ENCODE results near the gene CAMK2D.

The CAMK2D gene

DNA sequence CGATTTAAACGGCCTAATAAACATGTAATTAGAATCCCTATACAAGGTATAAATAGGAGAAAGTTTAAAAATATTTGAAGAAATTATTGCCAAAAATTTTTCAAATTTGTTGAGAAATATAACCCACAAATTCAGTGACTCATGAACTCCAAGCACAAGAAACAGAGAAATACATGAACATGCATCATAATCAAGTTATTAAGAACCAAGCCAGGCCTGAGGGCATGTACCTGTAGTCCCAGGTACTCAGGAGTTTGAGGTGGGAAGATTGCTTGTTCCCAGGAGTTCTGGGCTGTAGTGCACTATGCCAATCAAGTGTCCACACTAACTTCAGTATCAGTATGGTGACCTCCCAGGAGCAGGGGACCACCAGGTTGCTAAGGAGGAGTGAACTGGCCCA is 341.9 kb downstream of the CAMK2D start:
- DNase-seq, result no peak

DNA sequence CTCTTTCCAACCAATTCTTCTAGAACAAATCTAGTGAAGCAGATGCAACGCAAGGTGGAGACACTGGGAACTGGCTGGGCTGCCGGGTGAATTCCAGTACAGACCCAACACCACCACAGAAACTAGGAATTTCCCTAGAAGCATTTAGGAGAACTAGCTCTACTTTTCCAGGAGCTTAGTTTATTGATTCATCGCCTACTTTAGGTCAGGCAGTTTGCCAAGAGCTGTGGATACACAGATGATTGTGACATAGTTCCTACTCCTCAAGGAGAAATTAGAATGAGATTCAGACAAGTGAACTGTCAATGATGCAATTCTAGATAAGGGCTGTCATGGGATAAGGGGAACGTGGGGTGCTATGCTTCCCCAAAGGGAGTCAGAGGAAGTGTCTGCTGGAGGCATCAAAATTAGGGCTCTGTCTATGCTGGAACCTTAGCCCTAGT is 350.0 kb downstream of the CAMK2D start:
- DNase-seq, result no peak

DNA sequence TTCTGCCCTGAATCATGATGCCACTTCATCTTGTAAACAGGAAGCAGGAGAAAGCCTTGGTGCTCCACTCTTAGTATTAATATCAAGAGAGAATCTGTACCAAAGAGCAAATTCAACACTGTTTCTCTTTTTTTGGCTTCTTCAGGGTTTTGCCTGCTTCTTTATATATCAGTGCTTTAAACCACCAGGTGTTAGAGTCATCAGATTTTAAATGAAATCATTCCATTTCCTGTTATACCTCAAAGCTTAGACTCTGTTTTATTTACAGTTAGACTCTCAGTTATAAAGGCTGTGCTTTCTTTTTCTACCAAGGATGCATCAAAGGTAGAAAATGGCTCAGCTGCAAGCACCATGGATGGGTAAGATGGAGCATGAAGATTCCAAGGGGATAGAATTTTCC is 350.9 kb downstream of the CAMK2D start:
- DNase-seq, result no peak

DNA sequence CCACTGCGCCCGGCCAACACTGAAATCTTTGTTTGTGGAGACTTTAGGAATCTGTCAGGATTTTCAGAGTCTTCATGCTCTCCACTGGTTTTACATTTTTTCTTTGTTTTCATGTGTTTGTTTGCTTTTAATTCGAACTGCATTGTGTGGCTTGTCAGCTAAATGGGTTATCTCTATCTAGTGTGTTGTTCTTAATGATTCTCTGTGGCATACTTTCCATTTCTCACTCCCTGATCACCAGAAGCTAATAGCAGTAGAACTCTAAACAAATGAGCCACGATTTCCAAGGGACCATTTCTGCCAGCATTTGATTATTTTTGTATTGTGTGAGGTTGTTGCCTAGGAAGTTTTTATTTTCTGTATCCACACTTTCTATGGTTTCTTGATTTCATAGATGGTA is 352.4 kb downstream of the CAMK2D start:
- no peak for DNase-seq

DNA sequence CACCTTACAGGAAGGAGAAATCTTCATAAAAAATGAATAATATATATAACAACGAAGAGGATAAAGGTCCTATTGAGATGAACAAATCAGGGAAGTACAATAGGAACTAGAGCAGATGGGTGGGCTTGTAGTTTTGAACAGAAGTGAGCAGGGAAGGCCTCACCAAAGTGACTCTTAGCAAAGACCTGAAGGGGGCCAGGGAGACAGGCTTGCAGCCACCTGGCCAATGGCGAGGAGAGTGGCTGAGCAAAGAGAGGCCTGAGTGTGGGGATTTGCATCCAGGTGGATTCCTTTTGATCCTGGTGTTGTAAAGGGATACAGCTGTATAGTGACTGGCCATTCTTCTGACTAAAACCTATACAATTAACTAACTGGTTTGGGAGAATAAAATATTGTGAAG is 354.1 kb downstream of the CAMK2D start:
- DNase-seq, result no peak

DNA sequence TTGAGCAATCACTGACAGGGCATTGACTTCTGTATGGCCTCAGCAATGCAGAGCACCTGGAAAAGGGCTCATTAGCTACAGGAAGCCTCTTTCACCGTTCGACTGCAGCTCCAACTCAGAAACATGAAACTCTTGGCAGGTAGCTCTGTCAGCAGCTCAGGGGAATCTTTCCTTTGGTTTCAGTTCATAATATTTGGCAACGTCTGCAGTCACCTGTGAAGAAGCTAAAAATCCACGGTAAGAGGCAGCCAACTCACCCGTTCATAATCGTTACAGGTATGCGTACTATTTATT is 354.9 kb downstream of the CAMK2D start:
- DNase-seq, result no peak

DNA sequence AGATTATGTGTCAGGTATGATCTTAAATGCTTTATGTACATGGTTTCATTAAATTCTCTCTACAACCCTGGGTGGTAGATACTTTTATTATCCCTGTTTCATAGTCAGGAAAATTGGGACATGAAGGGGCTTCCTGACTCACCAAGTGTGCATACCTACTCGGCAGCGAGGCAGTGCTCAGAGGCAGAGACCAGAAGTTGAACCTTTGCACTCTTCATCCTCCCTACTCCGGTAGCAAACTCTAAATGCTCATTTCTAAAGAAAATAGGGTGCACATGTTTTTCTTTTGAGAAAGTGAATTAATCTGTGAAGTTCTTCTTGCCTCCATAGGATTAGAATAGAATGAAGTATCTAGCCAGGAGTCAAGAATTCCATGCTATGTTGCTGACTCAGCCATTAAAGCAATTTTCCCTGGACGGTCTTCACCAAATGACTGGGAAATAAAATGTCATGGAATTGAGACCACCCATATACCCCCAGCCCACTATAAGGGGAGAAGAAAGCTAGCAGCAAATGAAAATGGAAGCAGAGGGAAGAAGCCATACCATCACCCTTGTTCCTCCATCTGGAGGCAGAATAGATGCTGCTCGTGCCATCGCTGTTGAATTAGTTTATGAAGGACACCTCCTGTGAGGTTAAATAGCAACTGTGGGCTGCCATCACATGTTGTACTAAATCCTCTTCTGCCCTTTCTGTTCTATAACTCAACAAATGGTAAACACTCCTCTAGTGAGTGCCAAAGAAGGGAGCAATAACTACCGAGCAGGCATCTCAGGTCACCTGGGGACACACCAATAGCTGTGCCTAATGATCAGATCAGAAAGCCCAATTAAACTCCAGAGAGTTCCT is 355.4 kb downstream of the CAMK2D start:
- no peak for DNase-seq

DNA sequence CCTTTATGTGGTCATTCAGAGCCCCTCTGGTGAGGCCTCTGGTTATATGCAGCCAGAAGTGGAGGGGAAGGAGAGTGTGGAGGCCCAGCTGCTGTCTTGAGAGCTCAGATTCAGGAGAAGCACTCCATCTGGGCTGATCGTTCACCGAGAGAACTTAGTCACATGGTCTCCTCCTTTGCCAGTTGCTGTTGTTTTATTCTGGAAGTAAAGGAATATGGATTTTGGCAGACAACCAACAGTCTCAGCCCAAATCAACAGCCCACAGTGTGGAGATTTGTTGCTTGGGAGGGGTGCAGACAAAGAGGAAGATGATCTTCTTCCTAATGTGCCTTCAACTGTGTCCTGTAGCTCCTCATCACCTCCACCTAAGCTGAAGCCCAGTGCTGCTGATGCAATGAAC is 356.7 kb downstream of the CAMK2D start:
- no peak for DNase-seq

DNA sequence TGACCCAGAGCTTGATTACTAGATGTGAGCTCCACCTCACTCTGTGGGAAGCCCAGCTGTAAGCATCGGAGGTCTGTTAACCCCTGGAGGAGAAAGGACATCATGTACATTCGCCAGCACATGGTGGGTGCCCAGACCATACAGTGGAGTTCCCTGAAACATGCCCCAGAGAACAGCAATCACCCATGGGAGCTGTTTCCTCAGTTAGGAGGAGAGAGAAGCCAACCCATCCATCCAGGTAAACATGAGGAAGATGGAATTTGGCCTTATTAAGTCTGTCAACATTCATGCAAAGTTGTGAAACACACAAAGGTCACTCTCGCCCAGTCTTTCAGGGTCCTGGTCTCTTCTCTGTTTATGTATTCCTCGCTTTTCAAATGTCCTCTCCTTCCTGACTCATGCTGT is 357.4 kb downstream of the CAMK2D start:
- no peak for DNase-seq

Data from NCI-H2107 (cell line).